Fibroblast of skin of back (primary cell): ENCODE data around the gene SLC5A10.
"Not testable (repeated sequence)": the region's sequence is repeated elsewhere in the genome, so short reads cannot be mapped to it uniquely, and the experiment has no call there.

Source experiments
- DNase-seq: peaks from one replicate; pipeline ENCODE4 v3.0.0-alpha.2; 2013

SLC5A10 gene

DNA sequence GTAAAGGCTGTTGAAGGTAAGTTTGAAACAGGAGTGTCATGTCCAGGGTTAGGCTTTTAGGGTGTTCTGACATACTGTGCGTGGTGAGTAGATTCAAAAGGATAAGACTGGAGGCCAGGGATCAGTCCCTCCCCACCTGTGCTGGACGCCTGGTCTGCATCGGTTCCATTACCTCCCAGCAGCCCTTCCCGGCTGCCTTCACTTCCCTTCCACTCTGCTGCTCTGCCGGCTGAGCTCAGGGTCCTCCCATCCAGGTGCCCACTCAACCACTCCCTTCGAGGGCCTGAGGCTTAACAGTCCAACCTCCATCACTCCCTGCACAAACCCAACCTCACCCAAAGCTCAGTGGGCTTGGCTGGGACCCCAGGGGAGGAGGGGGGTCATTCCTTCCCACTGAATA lies 4.1 kb upstream of the SLC5A10 start:
- DNase-seq: no peak

DNA sequence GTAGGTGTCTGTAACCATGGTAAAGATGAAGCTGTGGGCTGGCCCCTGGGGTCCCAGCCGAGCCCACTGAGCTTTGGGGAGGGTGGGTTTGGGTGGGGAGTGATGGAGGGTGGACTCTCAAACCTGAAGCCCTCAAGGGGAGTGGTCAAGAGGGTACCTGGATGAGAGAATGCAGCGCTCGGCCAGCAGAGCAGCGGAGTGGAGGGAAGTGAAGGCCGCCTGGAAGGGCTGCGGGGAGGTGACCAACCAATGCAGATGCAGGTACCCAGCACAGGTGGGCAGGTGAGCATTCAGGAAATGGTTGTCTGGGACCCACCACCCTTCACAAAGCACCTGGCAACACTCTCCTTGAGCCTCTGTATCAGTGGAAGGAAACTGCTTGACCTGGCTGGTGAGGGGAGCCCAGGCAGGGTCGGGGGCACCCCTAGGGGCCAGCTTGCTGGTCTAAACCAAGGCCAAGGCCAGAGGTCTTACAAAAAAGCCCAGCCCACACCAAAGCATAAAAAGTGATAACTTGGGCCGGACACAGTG lies 3.4 kb upstream of the SLC5A10 start:
- no peak for DNase-seq

DNA sequence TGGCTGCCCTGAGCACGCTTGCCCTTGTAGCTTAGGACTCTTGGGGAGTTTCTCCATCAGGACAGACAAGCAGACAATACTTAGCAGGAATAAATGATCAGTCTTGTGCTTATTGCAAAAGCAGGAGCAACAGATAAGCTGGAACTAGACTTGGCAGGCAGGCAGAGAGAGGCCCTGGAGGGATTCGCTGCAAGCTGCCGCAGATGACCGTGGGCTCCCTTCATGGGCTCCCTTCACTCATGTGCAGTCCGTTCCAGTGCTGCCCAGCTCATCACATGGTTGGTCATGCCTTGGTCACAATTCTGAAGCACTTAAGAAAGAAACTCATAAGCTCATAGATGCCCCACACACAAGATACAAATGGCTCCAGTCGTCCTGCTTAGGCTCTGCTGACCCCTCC lies 2.4 kb upstream of the SLC5A10 start:
- no peak for DNase-seq

DNA sequence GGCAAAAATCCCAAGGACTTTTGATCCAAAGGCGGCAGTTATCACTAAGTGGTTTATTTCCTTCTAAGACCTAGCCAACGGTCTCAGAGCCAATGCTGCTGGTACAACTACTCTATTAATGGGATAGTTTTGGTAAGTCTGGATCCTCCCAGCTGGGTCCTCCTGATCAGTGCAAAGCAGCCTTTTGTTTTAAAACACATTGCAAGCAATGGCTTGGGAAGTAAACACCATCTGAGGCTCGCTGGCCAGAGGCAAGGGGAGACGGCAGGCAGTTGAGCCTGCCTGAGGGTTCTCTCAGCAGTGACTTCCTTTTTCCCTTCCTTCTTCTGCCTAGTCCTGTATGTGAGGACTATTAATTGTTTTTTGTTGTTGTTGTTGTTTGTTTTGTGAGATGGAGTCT lies 1.6 kb upstream of the SLC5A10 start:
- no peak for DNase-seq

DNA sequence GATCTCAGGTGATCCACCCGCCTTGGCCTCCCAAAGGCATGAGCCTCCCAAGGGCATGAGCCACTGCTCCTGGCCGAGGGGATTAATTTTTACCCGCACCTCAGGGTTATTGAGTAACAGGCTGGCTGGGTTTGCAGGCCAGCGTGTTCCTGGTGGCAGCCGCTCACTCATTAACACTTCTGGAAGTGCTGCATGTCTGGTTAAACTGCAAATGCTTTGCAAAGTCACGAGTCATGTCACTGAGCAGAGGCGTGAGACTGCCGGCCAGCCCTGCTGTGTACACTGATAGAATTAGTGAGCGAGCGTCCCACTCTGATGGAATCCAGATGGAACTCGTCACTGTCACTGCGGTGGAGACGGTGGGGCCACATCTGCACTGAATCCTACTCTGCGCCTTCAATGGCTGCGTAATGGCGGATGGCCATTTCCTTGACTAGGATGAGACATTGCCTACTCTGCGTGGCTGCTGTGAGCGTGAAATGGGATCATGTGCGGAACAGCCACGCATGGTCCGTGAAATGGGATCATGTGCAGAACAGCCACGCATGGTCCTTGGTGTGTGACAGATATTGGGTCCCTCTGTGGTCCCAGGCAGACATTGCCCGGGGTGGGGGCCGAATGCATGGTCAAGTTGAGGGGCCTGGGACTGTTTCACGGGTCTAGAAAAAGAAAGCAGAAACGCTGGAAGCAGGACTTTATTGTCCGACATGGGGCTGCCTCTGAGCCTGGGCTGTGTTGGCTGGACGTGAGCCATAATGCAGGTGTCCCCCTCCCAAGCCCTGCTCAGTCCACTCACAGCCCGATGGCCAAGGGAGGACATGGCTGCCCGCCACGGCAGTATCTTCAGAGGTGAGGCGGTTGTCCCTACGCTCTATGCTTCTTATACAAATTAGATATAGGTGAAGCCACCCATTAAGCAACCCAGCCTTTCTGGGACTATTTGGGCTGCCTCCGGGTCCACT lies 740 bp upstream of the SLC5A10 start:
- no peak for DNase-seq

DNA sequence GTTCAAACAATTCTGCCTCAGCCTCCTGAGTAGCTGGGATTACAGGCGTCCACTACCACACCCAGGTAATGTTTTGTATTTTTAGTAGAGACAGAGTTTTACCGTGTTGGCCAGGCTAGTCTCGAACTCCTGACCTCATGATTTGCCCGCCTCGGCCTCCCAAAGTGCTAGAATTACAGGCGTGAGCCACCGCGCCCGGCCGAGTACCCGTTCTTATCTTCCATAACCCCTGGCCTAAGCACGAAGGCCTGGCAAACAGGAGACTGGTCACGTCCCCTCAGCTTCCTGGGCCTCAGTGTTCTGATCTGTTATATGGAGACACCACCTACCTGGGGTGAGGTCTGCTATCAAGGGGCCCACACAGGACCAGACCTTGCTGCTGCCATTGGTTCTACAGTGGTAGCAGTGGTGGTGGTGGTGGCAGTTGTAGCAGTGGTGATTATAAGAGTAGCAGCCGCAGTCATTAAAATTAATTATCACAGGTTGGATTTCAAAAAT lies 1.3 kb downstream of the SLC5A10 start:
- no peak for DNase-seq

DNA sequence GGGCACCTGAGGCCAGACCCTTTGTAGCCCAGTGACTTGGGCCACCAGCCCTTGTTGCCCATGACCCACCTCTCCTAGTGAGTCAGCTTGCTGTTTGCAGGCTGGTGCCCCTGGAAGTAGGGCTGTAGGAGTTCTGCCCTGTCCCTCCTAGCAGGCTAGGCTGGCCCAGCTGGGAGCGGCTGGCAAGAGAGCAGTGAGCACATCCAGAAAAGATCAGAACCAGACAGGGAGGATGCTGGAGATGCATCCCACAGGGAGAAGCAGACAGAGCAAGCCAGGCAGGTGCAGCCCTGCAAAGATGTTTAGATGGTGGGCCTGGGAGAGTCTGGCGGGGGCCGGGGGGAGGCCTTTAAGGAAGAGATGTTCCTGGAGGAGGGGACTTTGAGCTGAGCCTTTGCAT lies 2.4 kb downstream of the SLC5A10 start:
- DNase-seq: no peak

DNA sequence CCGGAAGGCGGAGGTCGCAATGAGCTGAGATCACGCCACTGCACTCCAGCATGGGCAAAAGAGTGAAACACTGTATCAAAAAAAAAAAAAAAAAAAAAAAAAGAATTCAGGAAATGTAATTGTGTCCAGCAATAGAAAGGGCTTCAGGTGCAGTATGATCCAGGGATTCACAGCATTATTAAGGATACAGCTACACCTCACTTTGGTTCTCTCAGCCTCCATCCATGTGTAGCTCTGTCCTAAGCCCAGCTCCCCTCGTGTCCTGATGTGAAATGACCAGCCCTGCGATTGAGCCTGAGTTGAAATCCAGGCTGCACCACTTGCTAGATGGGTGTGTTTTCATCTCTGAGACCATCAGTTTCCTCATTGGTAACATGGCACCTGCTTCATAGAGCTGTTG lies 3.0 kb downstream of the SLC5A10 start:
- DNase-seq: no peak

DNA sequence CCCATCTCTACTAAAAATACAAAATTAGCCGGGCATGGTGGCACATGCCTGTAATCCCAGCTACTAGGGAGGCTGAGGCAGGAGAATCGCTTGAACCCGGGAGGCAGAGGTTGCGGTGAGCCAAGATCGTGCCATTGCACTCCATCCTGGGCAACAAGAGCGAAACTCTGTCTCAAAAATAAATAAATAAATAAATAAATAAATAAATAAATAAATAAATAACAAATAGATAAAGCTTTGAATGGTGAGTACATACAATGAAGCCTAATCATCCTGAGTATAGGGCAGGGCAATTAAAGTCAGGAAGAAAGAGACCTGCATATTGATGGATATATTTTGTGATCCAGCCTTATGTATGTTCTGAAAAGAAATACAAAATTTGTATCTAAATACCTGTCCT lies 4.1 kb downstream of the SLC5A10 start:
- DNase-seq: not testable (repeated sequence)

DNA sequence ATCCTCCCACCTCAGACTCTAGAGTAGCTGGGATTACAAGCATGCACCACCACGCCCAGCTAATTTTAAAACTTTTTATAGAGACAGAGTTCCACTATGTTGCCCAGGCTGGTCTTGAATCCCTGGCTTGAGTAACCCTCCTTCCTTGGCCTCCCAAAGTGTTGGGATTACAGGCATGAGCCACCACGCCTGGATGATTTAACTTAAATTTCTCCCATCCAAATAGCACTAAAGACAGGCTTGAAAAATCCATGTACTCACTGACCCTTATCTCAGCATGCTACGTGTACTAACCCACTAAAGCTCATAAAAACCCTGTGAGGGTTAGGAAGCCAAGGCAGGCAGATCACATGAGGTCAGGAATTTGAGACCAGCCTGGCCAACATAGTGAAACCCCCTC lies 4.6 kb downstream of the SLC5A10 start:
- no peak for DNase-seq

DNA sequence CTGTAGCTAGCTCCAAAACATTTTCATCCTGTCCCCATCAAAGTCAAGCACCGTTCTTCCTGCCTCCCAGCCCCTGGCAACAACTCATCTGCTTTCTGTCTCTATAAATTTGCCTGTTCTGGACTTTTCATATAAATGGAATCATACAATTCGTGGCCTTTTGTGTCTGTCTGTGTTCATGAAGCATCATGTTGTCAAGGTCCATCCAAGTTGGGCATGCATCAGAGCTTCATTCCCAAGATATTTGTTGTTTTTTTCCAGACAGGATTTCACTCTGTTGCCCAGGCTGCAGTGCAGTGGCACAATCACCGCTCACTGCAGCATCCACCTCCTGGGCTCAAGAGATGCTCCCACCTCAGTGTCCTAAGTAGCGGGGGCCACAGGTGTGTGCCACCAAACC lies 5.9 kb downstream of the SLC5A10 start:
- no peak for DNase-seq

DNA sequence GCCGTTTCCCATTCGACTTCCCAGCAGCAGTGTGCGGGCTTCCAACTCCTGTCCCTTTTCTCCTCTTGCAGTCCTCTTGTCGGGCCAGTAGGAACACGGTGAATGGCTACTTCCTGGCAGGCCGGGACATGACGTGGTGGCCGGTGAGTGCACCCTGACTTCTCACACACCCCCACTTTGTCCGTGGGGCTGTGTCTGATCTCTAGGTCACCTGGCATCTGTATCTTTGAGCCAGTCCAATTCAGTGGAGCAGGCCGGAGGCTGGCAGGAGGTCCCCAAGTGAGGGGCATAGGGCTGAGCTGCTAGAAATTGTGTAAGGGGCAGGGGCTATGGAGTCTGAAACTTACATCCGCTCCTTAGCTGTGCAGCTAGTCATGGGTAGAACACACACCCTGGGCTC lies 6.6 kb downstream of the SLC5A10 start:
- no peak for DNase-seq

DNA sequence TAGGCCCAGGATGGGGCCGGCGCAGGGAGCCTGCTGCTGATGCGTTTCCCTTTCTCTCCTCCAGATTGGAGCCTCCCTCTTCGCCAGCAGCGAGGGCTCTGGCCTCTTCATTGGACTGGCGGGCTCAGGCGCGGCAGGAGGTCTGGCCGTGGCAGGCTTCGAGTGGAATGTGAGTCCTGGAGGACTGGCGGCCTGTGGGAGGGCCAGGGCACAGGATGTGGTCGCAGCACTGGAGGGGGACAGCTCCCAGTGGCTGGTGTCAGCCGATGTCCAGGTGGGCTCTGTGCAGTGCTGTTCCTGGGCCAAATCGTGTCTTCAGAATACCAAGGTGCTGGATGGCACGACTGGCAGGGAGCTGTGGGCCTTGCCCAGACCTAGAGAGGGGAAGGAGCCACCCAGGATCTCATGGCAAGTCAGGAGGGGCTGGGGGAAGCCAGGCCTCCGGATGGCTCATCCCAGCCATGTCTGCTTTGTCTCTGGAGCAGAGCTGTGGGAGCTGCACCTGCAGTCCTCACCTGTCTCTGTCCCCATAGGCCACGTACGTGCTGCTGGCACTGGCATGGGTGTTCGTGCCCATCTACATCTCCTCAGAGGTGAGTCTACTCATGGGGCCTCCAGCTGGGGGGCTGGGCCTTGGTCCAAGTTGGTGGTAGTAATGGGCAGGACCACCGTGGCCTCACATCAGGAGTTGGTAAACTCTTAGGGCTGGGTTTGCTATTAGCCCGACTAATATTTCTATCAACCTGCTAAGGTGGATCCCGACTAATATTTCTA lies 7.3 kb downstream of the SLC5A10 start:
- DNase-seq: peak; percentile 59

DNA sequence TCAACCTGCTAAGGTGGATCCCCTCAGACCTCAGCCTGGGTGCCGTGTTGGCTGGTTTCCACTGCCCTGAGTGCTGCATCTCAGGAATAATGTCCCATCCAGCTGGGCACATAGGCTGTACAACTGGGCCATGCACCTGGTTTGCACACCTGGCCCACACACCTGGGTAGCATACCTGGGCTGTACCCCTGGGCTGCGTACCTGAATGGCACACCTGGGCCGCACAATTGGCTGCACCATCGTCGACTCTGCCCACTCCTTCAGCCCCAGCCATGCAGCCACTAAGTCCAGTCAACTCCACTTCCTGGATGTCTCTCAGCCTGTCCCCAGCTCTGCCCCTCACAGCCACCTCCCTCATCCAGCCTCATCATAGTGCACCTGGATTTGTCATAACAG lies 7.9 kb downstream of the SLC5A10 start:
- no peak for DNase-seq

DNA sequence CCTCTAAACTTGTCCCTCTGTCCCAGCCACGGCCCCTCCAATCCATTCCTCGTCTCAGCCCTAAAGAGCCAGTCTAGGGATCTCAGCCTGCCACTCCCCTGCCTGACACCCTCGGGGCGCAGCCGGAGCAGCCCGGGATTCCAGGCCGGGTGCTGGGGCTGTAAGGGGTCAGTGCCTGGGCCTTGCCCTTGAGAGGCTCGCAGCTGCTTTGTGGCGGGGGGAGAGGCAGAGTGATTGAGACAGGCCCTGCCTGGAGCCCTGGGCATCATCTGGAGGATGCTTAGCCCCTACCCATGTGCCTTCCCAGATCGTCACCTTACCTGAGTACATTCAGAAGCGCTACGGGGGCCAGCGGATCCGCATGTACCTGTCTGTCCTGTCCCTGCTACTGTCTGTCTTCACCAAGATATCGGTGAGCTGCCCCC lies 8.3 kb downstream of the SLC5A10 start:
- DNase-seq: no peak

DNA sequence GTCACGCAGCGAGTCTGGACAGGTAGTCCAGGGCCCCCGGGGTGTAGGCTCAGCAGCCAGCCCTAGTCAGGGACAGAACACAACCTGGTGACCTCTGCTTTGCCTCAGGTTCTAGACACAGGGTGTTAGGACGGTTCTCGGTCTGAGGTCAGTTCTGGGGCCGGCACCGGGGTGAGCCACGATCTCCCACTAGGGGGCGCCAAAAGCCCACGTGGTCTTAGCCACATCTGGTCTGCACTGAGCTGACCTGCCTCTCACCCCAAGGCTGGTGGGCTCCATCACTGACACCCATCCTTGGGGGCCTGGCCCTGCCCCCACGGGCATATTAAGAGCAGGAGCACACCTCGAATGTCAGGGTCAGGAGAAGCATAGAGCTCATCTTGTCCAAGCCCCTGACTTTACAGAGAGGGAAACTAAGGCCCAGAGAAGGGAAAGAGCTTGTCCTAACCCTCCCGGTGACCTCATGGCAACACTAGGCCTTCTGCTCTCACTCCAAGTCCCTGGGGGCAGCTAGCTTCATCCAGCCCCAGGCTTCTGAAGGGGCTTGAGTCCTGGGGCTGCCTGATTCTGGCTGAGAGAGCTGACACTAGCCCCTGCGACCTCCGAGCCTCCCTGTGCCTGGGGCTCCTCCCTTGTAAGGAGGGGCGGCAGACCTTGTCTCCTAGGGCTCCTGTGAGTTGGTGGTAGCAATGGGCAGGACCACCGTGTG lies 9.0 kb downstream of the SLC5A10 start:
- DNase-seq: peak; percentile 59

DNA sequence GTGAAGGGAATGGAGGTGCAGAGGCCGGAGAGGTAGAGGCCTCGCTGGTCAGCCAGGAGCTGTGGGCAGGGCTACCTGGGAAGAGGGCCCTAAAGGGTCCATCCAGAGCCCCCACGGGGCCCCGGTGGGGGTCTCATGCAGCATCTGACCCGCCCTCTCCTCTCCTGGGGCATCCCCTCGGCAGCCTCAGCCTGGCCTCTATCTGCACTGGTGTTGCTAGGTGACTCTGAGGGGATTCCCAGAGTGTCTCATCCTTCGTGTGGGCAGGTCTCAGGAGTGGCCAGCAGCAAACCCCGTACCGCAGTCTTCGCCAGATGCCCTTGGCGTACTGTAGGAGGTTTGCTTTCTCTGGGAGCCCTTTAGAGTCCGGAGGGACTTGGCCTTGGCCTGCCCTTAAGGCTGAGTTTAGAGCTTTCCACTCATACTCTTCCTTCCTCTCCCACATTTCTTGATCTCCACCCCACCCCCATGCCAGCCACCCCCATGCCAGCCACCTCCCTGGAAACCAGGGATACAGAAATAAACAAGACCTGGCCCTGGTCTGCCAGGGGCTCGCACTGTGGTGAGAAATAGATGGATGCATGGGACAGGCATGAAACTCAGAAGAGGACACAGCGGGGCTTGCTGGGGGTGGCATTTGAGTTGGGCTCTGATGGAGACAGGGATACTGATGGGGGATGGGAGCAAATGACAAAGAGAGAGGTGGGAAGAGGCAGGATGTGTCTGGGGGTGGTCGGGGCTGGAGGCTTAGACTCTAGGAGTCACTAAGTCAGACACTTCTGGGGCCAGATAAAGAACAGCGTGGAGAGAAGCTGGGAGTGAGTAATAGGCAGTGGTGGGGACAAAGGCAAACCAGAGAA lies 9.9 kb downstream of the SLC5A10 start:
- peak; percentile 36 for DNase-seq

DNA sequence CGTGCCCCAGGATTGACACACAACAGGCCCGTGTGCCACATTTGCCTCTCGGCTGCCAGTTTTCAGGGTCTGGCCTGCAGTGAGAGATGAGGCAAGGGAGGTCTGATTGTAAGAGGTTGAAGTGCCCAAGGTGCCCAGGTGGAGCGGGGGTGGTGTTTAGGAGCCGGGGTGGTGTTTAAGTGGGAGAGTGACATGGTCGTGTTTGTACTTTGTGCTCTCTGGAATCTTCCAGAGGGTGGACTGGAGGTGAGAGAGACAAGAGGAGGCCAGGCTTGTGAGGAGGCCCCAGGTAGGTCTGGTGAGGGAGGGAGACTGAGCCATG lies 10.5 kb downstream of the SLC5A10 start:
- DNase-seq: no peak

DNA sequence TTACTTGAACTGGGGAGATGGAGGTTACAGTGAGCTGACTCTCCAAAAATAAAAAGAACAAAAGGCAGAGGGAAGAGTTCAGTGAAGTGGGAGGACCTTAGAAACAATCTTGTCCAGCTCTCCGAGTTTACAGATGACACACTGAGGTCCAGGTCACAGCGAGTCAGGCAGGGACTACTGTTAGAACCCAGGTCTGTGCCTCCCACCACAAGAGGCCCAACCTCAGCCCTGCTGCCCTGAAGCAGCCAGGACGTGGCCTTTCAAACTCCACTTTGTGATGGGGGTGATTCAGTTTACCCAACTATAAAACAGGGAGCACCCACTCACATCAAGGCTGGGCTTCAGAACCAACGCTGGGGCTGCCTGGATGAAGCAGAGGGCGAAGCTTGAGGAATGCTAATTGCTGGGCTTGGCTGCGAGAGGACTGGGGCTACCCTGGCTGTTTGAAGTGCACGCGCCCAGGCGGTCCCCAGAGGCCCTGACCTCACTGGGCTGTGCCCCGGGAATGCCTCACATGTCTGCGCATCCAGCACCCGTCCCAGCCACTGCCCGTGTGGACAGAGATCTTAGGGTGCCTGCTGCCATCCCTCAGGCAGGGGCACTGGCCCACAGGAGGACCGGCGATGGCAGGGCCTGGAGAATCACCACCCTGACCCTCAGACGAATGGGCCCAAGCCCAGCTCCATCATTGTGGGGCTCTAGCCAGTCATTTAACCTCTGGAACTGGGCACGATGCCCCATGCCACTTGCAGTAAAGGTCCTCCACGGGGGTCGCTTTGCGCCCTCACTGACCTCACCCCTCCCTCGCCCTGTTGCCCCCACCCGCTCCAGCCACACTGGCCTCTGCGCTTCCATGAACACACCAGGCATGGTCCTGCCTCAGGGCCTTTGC lies 11.4 kb downstream of the SLC5A10 start:
- DNase-seq: no peak

DNA sequence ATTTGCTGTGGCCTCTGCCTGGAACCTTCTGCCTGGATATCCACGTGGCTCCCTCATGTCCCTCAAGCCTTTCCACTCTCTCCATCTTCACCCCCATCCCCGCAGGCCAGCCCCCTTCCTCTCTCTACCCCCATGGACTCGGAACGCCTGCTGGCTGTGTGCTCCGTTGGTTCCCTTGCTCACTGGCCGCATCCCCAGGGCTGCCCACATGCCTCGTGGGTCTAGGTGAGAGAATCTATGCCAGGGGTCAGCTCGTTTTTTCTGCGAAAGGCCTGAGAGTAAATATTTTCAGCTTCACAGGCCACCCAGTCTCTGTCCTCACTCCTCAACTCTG lies 12.0 kb downstream of the SLC5A10 start:
- DNase-seq: no peak

DNA sequence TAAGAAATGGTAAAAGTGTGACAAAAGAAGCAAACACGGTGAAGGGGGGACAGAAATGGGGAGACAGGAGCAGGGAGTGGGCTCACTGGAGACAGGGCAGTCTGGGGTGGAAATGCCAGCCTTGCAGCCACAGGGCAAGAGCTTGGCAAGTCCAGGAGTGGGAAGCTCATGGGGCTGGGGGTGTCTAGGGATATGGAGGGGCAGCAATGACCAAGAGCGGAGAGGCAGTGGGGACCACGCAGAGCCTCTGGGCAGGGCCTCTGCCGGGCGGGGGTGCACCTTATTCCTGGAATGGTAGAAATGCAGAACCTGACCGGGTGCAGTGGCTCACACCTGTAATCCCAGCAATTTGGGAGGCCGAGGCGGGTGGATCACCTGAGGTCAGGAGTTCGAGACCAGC lies 12.6 kb downstream of the SLC5A10 start:
- DNase-seq: no peak
